ENCODE measurements around the gene ADCK2. TPM values are rescaled to one million over a fixed set of nuclear protein-coding genes. Genes with fewer than 3 reads are reported as not detected.

ADCK2 gene
- total RNA-seq, 4 donors from 2014 or later: 48.0 to 65.9 (median 57.0) TPM

GRCh38 chr7:140714331-140715040 is 41.7 kb downstream of the ADCK2 start:
- TF ChIP-seq POLR2A (IDR thresholded peaks at IDR 0.05): no peak
- WGBS, 2 donors: 91 to 95% methylated on average over 10 of the region's 10 CpGs
- intact Hi-C loops (cut with DNase I; ENCODE audit: low total_unique reads): no loop called here
- DNase-seq (ENCODE audit: low spot score in 2 of 2): no peak
- H3K4me3 ChIP-seq (ENCODE audit: low read depth, poor library complexity, severe bottlenecking): no peak overlapping the region

GRCh38 chr7:140719721-140720120 is 47.0 kb downstream of the ADCK2 start:
- no peak for TF ChIP-seq POLR2A (IDR thresholded peaks at IDR 0.05)
- TF ChIP-seq CTCF (IDR thresholded peaks at IDR 0.05): no peak
- intact Hi-C loops (cut with DNase I; ENCODE audit: low total_unique reads): no loop called here
- no peak for DNase-seq (ENCODE audit: low spot score in 2 of 2)
- WGBS, 2 donors: 54 to 70% methylated on average over 5 of the region's 5 CpGs
- H3K4me3 ChIP-seq (ENCODE audit: low read depth, poor library complexity, severe bottlenecking): no peak overlapping the region

- no peak overlapping the region for H3K4me3 ChIP-seq (ENCODE audit: low read depth, poor library complexity, severe bottlenecking)
- intact Hi-C loops (cut with DNase I; ENCODE audit: low total_unique reads): no loop called here
- no peak for DNase-seq (ENCODE audit: low spot score in 2 of 2)
- whole genome bisulfite sequencing, 2 donors: 93 to 94% methylated on average over 1 of the region's 1 CpG
- TF ChIP-seq POLR2A (IDR thresholded peaks at IDR 0.05) (no peak), CTCF (IDR thresholded peaks at IDR 0.05) (no peak)
Observed at GRCh38 chr7:140722254-140722653, 49.5 kb downstream of the ADCK2 start.

- no peak for TF ChIP-seq POLR2A (IDR thresholded peaks at IDR 0.05)
- no peak for TF ChIP-seq CTCF (IDR thresholded peaks at IDR 0.05)
- intact Hi-C loops (cut with DNase I; ENCODE audit: low total_unique reads): no loop called here
- H3K4me3 ChIP-seq (ENCODE audit: low read depth, poor library complexity, severe bottlenecking): no peak overlapping the region
- WGBS, 2 donors: 93% methylated on average over 6 of the region's 6 CpGs
- no peak for DNase-seq (ENCODE audit: low spot score in 2 of 2)
Observed at GRCh38 chr7:140723006-140723405, 50.3 kb downstream of the ADCK2 start.

- TF ChIP-seq POLR2A (IDR thresholded peaks at IDR 0.05) (no peak), CTCF (IDR thresholded peaks at IDR 0.05) (no peak)
- 88 to 94% methylated on average over 3 of the region's 3 CpGs for WGBS, 2 donors
- no peak overlapping the region for H3K4me3 ChIP-seq (ENCODE audit: low read depth, poor library complexity, severe bottlenecking)
- intact Hi-C loops (cut with DNase I; ENCODE audit: low total_unique reads): no loop called here
- no peak for DNase-seq (ENCODE audit: low spot score in 2 of 2)
Observed at GRCh38 chr7:140723574-140723973, 50.8 kb downstream of the ADCK2 start.

GRCh38 chr7:140724706-140725105 is 52.0 kb downstream of the ADCK2 start:
- WGBS, 2 donors: 97 to 100% methylated on average over 1 of the region's 1 CpG
- TF ChIP-seq CTCF (IDR thresholded peaks at IDR 0.05) (no peak), POLR2A (IDR thresholded peaks at IDR 0.05) (no peak)
- intact Hi-C loops (cut with DNase I; ENCODE audit: low total_unique reads): no loop called here
- DNase-seq (ENCODE audit: low spot score in 2 of 2): no peak
- no peak overlapping the region for H3K4me3 ChIP-seq (ENCODE audit: low read depth, poor library complexity, severe bottlenecking)
